HG03571 (cell line): ENCODE results near the gene SOBP.
"Not testable (repeated sequence)": the region's sequence is repeated elsewhere in the genome, so short reads cannot be mapped to it uniquely, and the experiment has no call there.

ENCODE experiments used
- ATAC-seq: cut with Tn5 transposase; IDR thresholded peaks from one replicate; pipeline ENCODE4 v1.9.1; 2021; ENCODE audit not compliant: unreplicated experiment

SOBP gene

DNA sequence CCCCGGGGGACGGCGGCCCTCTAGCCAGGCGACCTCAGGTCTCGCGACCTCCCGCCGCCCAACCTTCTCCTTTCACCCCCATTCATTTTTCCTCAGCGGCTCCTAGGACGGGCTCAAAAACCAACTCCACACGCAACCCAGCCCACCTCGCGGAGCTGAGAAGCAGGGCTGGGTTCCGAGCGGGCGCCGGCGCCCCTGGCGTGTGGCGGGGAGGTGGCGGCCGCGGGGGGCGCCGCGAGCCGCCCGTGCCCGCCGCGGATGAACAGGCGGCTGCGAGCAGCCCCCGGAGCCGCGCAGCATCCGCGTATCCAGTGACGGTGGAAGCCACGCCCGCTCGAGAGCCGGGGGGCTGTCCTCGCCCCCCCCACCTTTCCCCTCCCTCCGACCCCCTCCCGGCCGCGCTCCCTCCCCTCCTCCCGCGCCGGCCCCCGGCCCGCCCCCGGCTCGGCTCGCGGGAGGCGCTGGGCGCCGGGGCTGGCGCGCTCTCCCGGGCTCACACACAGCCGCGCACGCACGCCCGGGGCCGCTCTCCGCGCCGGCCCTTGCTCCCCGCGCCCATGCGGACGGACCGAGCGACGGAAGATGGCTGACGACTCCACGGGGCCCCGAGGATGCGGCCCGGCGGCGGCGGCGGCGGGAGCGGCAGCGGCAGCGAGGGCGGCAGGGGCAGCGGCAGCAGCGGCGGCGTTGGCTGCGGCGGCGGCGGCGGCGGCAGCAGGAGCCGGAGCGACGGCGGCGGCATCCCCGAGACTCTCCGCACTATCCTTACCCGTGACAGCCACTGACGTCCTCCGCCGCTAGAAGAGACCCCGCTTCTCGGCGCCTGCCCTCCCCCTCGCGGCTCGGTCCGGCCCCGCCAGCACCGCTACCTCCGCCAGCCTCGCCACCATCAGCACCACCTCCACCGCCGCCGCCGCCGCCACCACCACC lies at the start of gene SOBP:
Gene SOBP (plus strand): TSS at position 482 of the 930 bp plus-strand sequence. CDS start 500 bp downstream, outside the sequence.
- no peak for ATAC-seq

DNA sequence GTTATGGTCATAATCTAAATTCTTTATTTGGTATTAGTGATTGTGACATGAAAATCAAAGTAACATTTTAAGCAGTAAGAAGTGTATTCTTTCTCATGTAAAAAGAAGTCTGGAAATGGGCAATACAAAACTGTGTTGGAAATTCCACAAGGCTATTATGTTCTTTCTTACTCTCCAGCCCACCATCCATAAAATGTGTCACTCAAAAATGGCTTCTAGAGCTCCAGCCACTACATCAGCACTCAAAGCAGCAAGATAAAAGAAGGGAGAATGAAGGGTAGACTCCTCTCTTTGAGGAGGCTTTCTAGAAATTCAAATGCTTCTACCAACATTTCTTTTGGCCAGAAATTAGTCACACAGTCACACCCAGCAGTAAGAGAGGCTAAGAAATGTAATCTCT lies 49.0 kb upstream of the SOBP start:
- ATAC-seq: no peak

- no peak for ATAC-seq
Observed at GRCh38 chr6:107441682-107442081, 48.2 kb upstream of the SOBP start.

DNA sequence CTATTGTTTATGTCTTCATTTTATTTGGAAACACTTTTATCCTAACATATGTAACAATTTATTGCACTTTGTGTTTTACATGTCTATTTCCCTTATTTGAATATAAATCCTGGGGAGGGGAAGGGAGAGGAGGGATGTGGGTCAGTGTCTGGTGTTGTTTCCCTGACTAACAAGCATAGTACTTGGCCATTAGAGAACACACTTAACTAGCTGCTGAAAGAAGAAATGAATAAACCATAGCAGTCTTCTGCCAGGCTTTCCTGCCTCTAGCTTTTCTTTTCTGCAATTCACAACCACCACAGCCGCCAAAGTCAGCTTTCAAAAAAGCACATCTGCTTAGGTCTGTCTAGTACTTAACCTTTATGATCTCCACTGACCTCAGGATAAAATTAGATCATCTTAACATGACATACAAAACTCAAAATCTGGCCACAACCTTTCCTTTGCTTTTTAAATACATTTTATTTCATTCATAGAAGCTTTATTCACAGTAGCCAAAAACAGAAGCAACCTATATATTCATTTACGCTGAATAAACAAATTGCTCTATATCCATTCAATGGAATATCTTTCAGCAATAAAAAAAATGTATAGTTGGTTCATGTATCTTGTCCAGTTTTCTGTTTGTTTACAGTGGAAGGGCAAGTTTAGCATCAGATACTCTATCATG lies 46.8 kb upstream of the SOBP start:
- ATAC-seq: no peak

DNA sequence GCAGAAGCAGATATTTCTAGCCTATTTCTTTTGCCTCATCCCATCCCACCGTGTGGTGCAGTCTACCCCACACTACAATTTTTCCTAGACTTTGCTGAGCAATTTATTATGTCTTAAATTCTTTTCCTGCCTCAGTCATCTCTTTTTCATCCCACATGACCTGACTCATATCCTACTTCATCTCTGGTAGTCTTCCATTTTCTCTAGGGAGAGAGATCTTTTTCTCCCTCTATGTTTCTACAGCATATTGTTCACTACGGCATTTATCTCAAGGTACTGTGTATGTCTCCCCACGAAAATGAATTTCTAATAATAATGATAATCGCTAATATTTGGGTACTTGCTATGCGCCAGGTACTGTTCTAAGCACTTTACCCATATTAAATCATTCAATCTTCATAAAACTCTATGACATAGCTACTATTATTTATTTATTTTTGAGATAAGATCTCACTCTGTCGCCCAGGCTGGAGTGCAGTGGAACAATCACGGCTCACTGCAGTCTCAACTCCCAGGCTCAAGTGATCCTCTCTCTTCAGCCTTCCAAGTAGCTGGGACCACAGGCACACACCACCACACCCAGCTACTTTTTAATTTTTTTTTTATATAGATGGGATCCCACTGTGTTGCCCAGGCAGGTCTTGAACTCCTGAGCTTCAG lies 46.2 kb upstream of the SOBP start:
- no peak for ATAC-seq

DNA sequence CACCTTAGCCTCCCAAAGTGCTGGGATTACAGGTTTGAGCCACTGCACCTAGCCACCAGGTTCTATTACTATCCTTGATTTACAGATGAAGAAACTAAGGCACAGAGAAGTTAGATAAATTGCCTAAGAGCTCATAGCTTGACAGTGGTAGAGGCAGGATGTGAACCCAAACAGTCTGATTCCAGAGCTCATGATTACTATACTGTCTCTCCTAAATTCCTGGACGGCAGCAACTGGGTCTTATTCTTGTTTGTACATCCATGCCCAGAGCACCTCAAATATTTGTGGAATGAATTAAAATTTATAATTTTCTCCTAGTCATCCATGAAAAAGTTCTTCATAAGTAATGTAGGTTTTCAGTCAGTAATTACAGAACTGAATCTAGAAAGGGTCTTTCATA lies 45.6 kb upstream of the SOBP start:
- no peak for ATAC-seq

DNA sequence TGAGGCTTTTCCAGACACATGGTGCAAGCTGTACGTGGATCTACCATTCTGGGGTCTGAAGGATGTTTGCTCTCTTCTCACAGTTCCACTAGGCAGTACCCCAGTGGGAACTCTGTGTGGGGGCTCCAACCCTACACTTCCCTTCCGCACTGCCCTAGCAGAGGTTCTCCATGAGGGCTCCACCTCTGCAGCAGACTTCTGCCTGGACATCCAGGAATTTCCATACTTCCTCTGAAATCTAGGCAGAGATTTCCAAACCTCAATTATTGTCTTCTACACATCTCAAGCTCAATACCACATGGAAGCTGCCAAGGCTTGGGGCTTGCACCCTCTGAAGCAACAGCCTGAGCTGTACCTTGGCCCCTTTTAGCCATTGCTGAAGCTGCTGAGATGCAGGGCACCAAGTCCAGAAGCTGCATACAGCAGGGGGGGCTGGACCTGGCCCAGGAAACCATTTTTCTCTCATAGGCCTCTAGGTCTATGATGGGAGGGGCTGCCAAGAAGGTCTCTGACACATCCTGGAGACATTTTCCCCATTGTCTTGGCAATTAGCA lies 42.2 kb upstream of the SOBP start:
- ATAC-seq: no peak

- no peak for ATAC-seq
Observed at GRCh38 chr6:107448776-107449175, 41.1 kb upstream of the SOBP start.

- peak; percentile 17 for ATAC-seq
Observed at GRCh38 chr6:107458672-107459282, 31.1 kb upstream of the SOBP start.

- ATAC-seq: peak; percentile 93
Observed at GRCh38 chr6:107459283-107460082, 30.4 kb upstream of the SOBP start, which contains the start of gene PDSS2. TSS of gene PDSS2 (minus strand) at chr6:107459564. CDS start at chr6:107459285, 279 bp downstream.

- ATAC-seq: no peak
Observed at GRCh38 chr6:107460083-107460631, 29.8 kb upstream of the SOBP start.

DNA sequence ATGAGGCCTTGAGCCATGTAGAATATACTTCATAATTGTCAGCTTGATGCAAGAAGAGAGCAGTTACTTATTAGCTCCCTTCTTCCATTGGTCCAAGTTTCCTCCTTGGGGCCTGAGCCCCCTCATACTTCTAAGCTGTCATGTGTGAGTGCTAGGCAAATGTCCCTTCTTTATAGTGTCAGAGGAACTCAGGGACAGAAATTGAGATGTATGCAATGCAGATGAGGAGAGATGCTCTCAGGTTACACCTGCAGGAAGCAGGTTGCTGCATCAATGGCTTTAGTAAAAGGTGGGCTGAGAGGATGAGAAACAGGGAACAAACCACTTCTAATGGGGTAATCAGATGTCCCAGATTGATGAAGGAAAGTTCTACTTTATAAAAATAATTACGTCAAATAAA lies 23.9 kb upstream of the SOBP start:
- no peak for ATAC-seq

DNA sequence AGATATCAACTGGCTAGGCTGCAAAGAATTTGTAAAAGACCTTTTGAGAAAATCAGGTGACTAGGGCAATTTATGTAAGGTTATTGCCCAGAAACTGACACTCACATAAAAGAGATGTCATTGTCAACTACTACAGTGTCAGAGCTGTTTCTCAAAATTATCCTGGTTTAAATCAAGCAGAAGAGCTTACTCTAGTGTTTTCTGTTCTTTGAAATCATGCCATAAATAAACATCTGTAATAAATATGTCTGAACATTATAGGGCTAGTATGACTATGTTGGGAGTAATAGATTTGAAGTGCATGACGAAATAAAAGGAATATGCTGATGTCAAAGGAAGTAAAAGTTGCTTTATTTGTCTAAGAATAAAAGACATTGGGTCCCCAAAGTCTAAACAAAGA lies 19.6 kb upstream of the SOBP start:
- no peak for ATAC-seq

GRCh38 chr6:107473660-107474059 lies 16.3 kb upstream of the SOBP start:
- no peak for ATAC-seq

GRCh38 chr6:107475360-107475759 lies 14.6 kb upstream of the SOBP start:
- ATAC-seq: not testable (repeated sequence)

GRCh38 chr6:107475826-107476225 lies 14.1 kb upstream of the SOBP start:
- not testable (repeated sequence) for ATAC-seq

GRCh38 chr6:107479089-107479690 lies 10.7 kb upstream of the SOBP start:
- no peak for ATAC-seq

- ATAC-seq: no peak
Observed at GRCh38 chr6:107485157-107485556, 4.8 kb upstream of the SOBP start.

DNA sequence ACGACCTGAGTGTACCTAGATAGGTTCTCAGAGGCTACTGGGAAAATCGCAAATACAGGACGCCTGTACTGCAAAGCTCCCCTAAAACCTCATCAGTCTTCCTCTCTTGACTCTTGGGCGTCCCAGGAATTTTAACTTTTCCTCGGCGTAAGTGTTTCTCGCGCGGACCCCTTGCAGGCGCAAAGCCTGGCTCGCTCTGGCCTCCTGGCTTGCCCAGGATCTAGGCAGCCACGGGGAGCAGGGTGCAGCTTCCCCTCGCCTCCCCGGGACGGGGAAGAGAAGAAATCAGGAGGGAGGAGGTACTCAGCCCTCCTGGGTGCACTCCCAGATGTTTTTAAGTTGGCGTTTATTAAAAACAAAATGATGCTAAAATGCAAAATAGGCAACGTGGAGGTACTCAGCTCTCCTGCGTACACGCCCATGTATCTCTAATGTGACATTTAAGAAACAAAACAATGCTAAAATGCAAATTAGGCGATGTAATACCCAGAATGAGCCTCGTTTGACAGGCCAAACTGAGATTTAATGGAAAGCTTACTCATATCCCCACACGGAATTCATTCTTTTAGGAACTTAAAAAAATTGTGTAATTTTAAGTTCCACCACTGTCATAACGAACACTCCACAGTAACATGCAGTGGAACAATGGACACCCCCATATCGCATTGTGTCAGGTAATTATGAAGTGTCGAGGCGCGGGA lies 1.6 kb upstream of the SOBP start:
- ATAC-seq: no peak
